ENCODE data around the gene ADA.
"Not testable (repeated sequence)": the region's sequence is repeated elsewhere in the genome, so short reads cannot be mapped to it uniquely, and the experiment has no call there.

ADA gene

DNA sequence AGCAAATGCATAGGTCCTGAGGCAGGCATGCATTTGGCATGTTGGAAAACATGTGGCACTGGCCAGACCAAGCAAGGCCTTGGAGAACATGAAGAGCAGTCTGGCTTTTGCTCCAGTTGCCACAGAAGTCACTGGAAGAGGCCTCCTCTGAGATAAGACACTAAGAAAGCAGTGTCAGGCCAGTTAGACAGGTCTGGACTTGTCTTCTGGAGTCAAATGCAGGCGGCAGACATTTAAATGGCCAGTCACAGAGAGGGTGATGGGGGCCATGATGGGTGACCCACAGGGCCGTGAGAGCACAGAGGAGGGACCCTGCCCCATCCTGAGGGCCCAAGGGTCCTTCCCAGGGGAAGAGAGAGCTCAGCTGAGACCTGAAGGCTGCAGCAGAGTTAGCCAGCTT is 26.7 kb upstream of the ADA start:
- Histone ChIP-seq H3K36me3 (ENCODE audit: control insufficient read depth in 1 of 2, insufficient read depth in 2 of 2, low read length in 2 of 2) (no peaks in the 10 kb centered on the region), H3K27ac (ENCODE audit: low read length) (no peak overlapping the region), H3K4me3 (ENCODE audit: low read depth in 1 of 2, low read length in 2 of 2) (no peak overlapping the region), H3K4me1 (ENCODE audit: control insufficient read depth in 1 of 2, insufficient read depth in 2 of 2, low read length in 2 of 2) (no peaks in the 10 kb centered on the region), H3K27me3 (ENCODE audit: low read depth, low read length) (no peaks in the 10 kb centered on the region), H3K9me3 (ENCODE audit: control insufficient read depth in 1 of 2, low read length in 2 of 2) (no peaks in the 10 kb centered on the region)

DNA sequence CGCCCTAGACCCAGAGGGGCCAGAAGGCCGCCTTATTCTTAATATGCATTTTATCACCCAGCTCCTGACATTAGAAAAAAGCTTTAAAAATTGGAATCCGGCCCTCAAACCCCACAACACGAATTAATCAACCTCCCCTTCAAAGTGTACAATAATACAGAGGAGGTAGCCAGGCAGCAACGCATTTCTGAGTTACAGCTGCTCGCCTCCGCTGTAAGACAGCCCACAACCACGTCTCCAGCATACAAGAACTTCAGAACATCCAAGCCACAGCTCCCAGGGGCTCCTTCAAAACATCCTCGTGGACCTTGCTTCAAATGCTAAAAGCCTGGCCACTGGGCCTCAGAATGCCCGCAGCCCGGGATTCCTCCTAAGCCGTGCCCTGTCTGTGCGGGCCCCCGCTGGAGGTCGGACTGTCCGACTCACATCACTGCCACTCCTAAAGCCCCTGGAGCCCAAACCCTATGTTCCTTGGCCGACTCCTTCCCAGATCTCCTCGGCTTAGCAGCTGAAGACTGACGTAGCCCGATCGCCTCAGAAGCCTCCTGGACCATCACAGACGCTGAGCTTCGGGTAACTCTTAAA is 20.9 kb upstream of the ADA start:
- H3K9me3 ChIP-seq (ENCODE audit: control insufficient read depth in 1 of 2, low read length in 2 of 2), result not testable (repeated sequence)

DNA sequence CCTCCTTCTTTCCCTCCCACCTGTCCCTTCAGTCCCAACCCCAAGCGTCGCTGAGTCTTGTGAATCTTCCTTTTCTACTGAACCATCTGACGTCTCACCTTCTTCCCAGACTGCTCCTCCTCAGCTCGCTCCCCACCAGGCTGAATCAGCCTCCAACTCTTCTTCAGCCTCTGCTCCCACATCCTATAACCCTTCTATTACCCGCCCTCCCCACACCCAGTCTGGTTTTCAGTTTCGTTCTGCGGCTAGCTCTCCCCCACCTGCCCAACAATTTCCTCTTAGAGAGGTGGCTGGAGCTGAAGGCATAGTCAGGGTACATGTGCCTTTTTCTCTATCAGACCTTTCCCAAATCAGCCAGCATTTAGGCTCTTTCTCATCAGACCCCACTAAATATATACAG is 20.0 kb upstream of the ADA start:
- not testable (repeated sequence) for H3K36me3 ChIP-seq (ENCODE audit: control insufficient read depth in 1 of 2, insufficient read depth in 2 of 2, low read length in 2 of 2); H3K27me3 ChIP-seq (ENCODE audit: low read depth, low read length); H3K9me3 ChIP-seq (ENCODE audit: control insufficient read depth in 1 of 2, low read length in 2 of 2); H3K27ac ChIP-seq (ENCODE audit: low read length); H3K4me3 ChIP-seq (ENCODE audit: low read depth in 1 of 2, low read length in 2 of 2); H3K4me1 ChIP-seq (ENCODE audit: control insufficient read depth in 1 of 2, insufficient read depth in 2 of 2, low read length in 2 of 2)

More for the DNA sequence above, 20.9 kb upstream of the ADA start:
- not testable (repeated sequence) for H3K36me3 ChIP-seq (ENCODE audit: control insufficient read depth in 1 of 2, insufficient read depth in 2 of 2, low read length in 2 of 2); H3K4me3 ChIP-seq (ENCODE audit: low read depth in 1 of 2, low read length in 2 of 2); H3K27ac ChIP-seq (ENCODE audit: low read length); H3K27me3 ChIP-seq (ENCODE audit: low read depth, low read length); H3K4me1 ChIP-seq (ENCODE audit: control insufficient read depth in 1 of 2, insufficient read depth in 2 of 2, low read length in 2 of 2)

DNA sequence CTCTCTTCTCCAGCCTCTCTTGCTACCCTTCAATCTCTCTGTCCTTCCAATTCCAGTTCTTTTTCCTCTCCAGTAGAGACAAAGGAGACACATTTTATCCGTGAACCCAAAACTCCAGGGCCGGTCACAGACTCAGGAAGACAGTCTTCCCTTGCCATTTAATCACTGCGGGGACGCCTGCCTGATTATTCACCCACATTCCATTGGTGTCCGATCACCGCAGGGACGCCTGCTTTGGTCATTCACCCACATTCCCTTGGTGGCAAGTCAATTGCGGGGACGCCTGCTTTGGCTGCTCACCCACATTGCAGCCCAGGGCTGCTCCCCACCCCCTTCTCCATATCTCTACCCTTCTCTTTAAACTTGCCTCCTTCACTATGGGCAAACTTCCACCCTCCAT is 19.4 kb upstream of the ADA start:
- H3K27ac ChIP-seq (ENCODE audit: low read length); H3K4me3 ChIP-seq (ENCODE audit: low read depth in 1 of 2, low read length in 2 of 2); H3K27me3 ChIP-seq (ENCODE audit: low read depth, low read length); H3K4me1 ChIP-seq (ENCODE audit: control insufficient read depth in 1 of 2, insufficient read depth in 2 of 2, low read length in 2 of 2); H3K36me3 ChIP-seq (ENCODE audit: control insufficient read depth in 1 of 2, insufficient read depth in 2 of 2, low read length in 2 of 2); H3K9me3 ChIP-seq (ENCODE audit: control insufficient read depth in 1 of 2, low read length in 2 of 2): not testable (repeated sequence)

DNA sequence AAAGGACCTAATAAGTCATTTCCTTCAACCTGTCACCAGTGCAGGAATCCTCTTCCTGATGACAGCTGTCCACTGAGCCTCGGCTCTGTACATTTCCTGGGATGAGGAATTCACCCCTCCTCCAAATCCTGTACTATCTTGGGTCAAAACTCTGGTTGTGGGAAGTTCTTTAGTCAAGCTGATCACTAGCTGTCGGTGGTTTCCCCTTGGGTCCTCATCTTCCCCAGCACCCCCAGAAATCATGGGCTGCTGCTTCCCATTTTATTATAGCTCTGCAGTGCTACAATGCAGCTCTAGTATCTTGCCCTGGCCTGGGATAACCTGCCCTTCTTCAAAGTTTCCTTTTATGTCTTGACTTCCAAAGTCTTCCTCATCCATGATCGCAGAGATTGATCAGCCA is 14.6 kb upstream of the ADA start:
- no peaks in the 10 kb centered on the region for H3K9me3 ChIP-seq (ENCODE audit: control insufficient read depth in 1 of 2, low read length in 2 of 2)
- H3K4me1 ChIP-seq (ENCODE audit: control insufficient read depth in 1 of 2, insufficient read depth in 2 of 2, low read length in 2 of 2), result peaks cover 0 to 4% of the 10 kb centered on the region in 2 donors
- H3K27ac ChIP-seq (ENCODE audit: low read length), result no peak overlapping the region
- H3K27me3 ChIP-seq (ENCODE audit: low read depth, low read length), result no peaks in the 10 kb centered on the region
- no peak overlapping the region for H3K4me3 ChIP-seq (ENCODE audit: low read depth in 1 of 2, low read length in 2 of 2)
- H3K36me3 ChIP-seq (ENCODE audit: control insufficient read depth in 1 of 2, insufficient read depth in 2 of 2, low read length in 2 of 2), result no peaks in the 10 kb centered on the region

DNA sequence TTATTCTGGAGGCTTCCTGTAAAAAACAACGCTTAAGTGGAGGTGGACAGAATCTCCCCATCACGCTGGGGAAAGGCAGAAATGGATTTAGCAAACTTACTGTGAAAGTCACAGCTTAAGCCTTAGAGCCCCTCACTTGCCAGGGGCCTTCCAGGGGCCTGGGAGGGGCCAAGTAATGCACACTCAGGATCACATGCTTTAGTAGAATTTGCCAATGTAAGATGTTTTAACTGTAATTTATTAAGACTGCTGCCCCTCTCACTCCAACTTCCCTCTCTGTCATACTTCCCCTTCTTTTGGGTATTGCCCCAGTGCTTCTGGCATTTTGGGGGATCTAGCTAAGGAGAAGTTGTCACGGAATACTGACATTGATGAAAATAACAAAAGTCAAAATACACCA is 12.6 kb upstream of the ADA start:
- no peaks in the 10 kb centered on the region for H3K36me3 ChIP-seq (ENCODE audit: control insufficient read depth in 1 of 2, insufficient read depth in 2 of 2, low read length in 2 of 2)
- peaks cover 0 to 4% of the 10 kb centered on the region in 2 donors for H3K4me1 ChIP-seq (ENCODE audit: control insufficient read depth in 1 of 2, insufficient read depth in 2 of 2, low read length in 2 of 2)
- H3K27ac ChIP-seq (ENCODE audit: low read length), result no peak overlapping the region
- no peak overlapping the region for H3K4me3 ChIP-seq (ENCODE audit: low read depth in 1 of 2, low read length in 2 of 2)
- H3K27me3 ChIP-seq (ENCODE audit: low read depth, low read length), result no peaks in the 10 kb centered on the region
- no peaks in the 10 kb centered on the region for H3K9me3 ChIP-seq (ENCODE audit: control insufficient read depth in 1 of 2, low read length in 2 of 2)

DNA sequence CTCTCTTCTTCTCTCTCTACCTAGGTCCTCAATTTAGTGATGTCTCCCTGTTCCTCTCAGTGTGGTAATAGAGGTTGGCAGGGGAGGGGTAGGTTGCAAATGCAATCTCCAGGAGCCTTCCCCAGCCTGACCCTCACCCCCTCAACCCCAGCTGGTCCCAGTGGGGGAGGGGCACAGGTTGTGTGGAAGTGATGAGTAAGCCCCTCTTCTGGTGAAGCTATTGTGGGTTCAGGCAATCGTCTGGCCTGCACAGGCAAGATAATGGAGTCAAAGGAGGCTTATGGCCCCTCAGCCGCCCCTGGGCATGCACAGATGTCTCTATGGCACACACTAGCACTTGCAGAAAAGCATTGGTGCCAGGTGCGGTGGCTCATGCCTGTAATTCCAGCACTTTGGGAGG is 10.8 kb upstream of the ADA start:
- peaks cover 0 to 4% of the 10 kb centered on the region in 2 donors for H3K4me1 ChIP-seq (ENCODE audit: control insufficient read depth in 1 of 2, insufficient read depth in 2 of 2, low read length in 2 of 2)
- no peak overlapping the region for H3K4me3 ChIP-seq (ENCODE audit: low read depth in 1 of 2, low read length in 2 of 2)
- no peaks in the 10 kb centered on the region for H3K9me3 ChIP-seq (ENCODE audit: control insufficient read depth in 1 of 2, low read length in 2 of 2)
- no peaks in the 10 kb centered on the region for H3K27me3 ChIP-seq (ENCODE audit: low read depth, low read length)
- no peaks in the 10 kb centered on the region for H3K36me3 ChIP-seq (ENCODE audit: control insufficient read depth in 1 of 2, insufficient read depth in 2 of 2, low read length in 2 of 2)
- H3K27ac ChIP-seq (ENCODE audit: low read length), result no peak overlapping the region

DNA sequence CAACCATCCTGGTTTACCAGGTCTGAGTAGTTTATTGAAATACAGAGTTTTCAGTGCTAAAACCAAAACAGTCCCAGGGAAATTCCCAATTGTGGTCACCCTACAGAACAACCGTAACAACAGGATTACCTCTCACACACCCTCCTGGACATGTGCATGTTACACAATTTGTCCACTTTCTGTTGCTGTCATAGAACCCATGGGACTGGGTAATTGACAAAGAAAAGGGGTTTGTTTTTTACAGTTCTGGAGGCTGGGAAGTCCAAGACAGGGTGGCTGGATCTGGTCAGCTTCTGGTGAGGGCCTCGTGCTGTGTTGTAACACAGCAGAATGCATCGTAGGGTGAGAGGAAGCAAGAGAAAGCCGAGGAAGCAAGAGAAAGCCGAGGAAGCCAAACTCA is 9.1 kb upstream of the ADA start:
- no peaks in the 10 kb centered on the region for H3K4me1 ChIP-seq (ENCODE audit: control insufficient read depth in 1 of 2, insufficient read depth in 2 of 2, low read length in 2 of 2)
- H3K27ac ChIP-seq (ENCODE audit: low read length), result no peak overlapping the region
- H3K27me3 ChIP-seq (ENCODE audit: low read depth, low read length), result no peaks in the 10 kb centered on the region
- no peak overlapping the region for H3K4me3 ChIP-seq (ENCODE audit: low read depth in 1 of 2, low read length in 2 of 2)
- no peaks in the 10 kb centered on the region for H3K9me3 ChIP-seq (ENCODE audit: control insufficient read depth in 1 of 2, low read length in 2 of 2)
- no peaks in the 10 kb centered on the region for H3K36me3 ChIP-seq (ENCODE audit: control insufficient read depth in 1 of 2, insufficient read depth in 2 of 2, low read length in 2 of 2)

DNA sequence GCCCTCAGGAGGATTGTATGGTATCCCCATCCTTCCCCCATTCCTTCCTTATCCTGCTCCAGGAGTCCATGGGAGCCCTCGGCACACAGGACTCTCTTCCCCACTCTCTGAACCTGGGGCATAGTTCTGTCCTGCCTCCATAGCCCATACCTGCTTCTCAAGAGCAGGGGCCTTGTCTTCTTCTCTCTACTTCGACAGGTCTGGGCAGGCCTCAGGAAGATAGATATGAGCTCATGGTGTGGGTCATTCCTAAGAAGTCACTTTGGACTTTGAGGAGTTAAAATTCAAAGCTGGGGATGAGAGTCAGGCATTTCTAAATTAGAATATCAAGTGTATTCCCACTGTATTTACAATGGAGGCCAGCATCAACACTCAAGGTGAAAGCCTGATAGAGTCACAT is 8.4 kb upstream of the ADA start:
- H3K27me3 ChIP-seq (ENCODE audit: low read depth, low read length), result no peaks in the 10 kb centered on the region
- no peak overlapping the region for H3K4me3 ChIP-seq (ENCODE audit: low read depth in 1 of 2, low read length in 2 of 2)
- H3K36me3 ChIP-seq (ENCODE audit: control insufficient read depth in 1 of 2, insufficient read depth in 2 of 2, low read length in 2 of 2), result no peaks in the 10 kb centered on the region
- H3K27ac ChIP-seq (ENCODE audit: low read length), result no peak overlapping the region
- no peaks in the 10 kb centered on the region for H3K9me3 ChIP-seq (ENCODE audit: control insufficient read depth in 1 of 2, low read length in 2 of 2)
- H3K4me1 ChIP-seq (ENCODE audit: control insufficient read depth in 1 of 2, insufficient read depth in 2 of 2, low read length in 2 of 2), result no peaks in the 10 kb centered on the region

DNA sequence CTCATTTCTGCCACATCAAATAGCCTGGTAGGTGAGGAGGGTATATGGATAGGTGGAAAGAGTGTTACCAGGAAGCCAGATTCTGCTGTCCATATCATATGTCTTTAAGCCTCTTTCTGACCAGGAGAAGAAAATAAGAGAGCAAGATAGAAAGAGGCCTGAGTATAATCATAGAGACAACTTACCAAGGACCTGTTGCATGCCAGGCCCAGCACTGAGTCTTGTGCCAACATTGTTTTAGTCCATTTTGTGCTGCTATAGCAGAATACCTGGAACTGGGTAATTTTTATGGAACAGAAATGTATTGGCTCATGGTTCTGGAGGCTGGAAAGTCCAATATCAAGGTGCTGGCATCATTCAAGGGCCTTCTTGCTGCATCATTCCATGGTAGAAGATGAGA is 7.3 kb upstream of the ADA start:
- H3K4me1 ChIP-seq (ENCODE audit: control insufficient read depth in 1 of 2, insufficient read depth in 2 of 2, low read length in 2 of 2), result no peaks in the 10 kb centered on the region
- H3K36me3 ChIP-seq (ENCODE audit: control insufficient read depth in 1 of 2, insufficient read depth in 2 of 2, low read length in 2 of 2), result no peaks in the 10 kb centered on the region
- H3K4me3 ChIP-seq (ENCODE audit: low read depth in 1 of 2, low read length in 2 of 2), result no peak overlapping the region
- H3K27ac ChIP-seq (ENCODE audit: low read length), result no peak overlapping the region
- H3K27me3 ChIP-seq (ENCODE audit: low read depth, low read length), result no peaks in the 10 kb centered on the region
- H3K9me3 ChIP-seq (ENCODE audit: control insufficient read depth in 1 of 2, low read length in 2 of 2), result no peaks in the 10 kb centered on the region

DNA sequence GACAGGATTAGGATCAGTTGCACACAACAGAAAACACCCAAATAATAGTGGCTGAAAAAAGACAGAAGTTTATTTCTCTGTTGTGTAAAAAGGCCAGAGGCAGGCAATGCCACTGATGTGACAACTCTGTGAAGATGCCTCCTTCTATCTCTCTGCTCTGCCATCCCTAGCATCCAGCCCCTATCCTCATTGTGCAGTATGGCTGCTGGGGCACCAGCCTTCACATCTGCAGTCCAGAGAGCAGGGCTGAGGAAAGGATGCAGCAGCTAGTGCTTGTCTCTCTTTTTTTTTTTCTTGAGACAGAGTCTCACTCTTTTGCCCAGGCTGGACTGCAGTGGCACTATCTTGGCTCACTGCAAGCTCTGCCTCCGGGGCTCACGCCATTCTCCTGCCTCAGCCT is 6.4 kb upstream of the ADA start:
- Histone ChIP-seq H3K9me3 (ENCODE audit: control insufficient read depth in 1 of 2, low read length in 2 of 2) (no peaks in the 10 kb centered on the region), H3K27me3 (ENCODE audit: low read depth, low read length) (no peaks in the 10 kb centered on the region), H3K27ac (ENCODE audit: low read length) (no peak overlapping the region), H3K4me3 (ENCODE audit: low read depth in 1 of 2, low read length in 2 of 2) (no peak overlapping the region), H3K36me3 (ENCODE audit: control insufficient read depth in 1 of 2, insufficient read depth in 2 of 2, low read length in 2 of 2) (no peaks in the 10 kb centered on the region), H3K4me1 (ENCODE audit: control insufficient read depth in 1 of 2, insufficient read depth in 2 of 2, low read length in 2 of 2) (peaks cover 0 to 4% of the 10 kb centered on the region in 2 donors)

DNA sequence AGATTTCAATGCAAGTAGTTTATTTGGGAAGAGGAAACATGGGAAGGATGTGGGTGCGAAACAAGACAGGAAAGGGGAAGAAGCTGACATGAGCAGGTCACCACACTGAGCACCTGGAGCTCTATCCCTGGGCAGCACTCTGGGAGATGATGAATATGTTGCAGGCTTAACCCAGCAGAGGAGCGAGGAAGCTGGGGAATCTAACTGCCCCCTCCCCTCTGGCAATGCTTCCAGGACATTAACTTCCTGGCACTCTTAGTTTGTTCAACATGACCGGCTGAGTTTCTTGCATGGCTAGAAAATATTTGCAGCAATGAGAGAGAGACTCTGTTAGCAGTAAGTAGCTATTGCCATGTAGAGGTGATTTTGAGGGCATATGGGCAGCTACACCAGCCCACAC is 4.9 kb upstream of the ADA start:
- Histone ChIP-seq H3K4me1 (ENCODE audit: control insufficient read depth in 1 of 2, insufficient read depth in 2 of 2, low read length in 2 of 2) (peaks cover 0 to 4% of the 10 kb centered on the region in 2 donors), H3K4me3 (ENCODE audit: low read depth in 1 of 2, low read length in 2 of 2) (no peak overlapping the region), H3K36me3 (ENCODE audit: control insufficient read depth in 1 of 2, insufficient read depth in 2 of 2, low read length in 2 of 2) (no peaks in the 10 kb centered on the region), H3K9me3 (ENCODE audit: control insufficient read depth in 1 of 2, low read length in 2 of 2) (no peaks in the 10 kb centered on the region), H3K27ac (ENCODE audit: low read length) (no peak overlapping the region), H3K27me3 (ENCODE audit: low read depth, low read length) (no peaks in the 10 kb centered on the region)
